ENCODE results near the gene ZNRF3.

The ZNRF3 gene

GRCh38 chr22:29088809-29089208 lies 205.4 kb downstream of the ZNRF3 start:
- H3K4me1 ChIP-seq (ENCODE audit: low read length), result no peaks in the 10 kb centered on the region
- H3K27ac ChIP-seq (ENCODE audit: low read length), result no peak overlapping the region
- no peak overlapping the region for H3K4me2 ChIP-seq (ENCODE audit: low read length)
- no peaks in the 10 kb centered on the region for H3K9me3 ChIP-seq (ENCODE audit: insufficient read depth, low read length)
- H3K36me3 ChIP-seq (replicated peaks; ENCODE audit: low read depth, low read length), result no peaks in the 10 kb centered on the region
- no peaks in the 10 kb centered on the region for H3K79me2 ChIP-seq (ENCODE audit: low read length)
- H3K27me3 ChIP-seq (ENCODE audit: low read depth, low read length), result peaks cover 27% of the 10 kb centered on the region
- H4K20me1 ChIP-seq (ENCODE audit: insufficient read depth, low read length), result no peaks in the 10 kb centered on the region
- no peak for TF ChIP-seq EZH2phosphoT487 (IDR thresholded peaks at IDR 0.05; ENCODE audit: low read depth)
- no peak for TF ChIP-seq CTCF (IDR thresholded peaks at IDR 0.05; ENCODE audit: low read depth, low read length)
- H2AFZ ChIP-seq (ENCODE audit: low read depth, low read length), result no peak overlapping the region
- H3K4me3 ChIP-seq (ENCODE audit: low read length), result no peak overlapping the region
- no peak overlapping the region for H3K9ac ChIP-seq (ENCODE audit: low read length)

GRCh38 chr22:29089507-29089906 lies 206.1 kb downstream of the ZNRF3 start:
- no peak for TF ChIP-seq CTCF (IDR thresholded peaks at IDR 0.05; ENCODE audit: low read depth, low read length)
- TF ChIP-seq EZH2phosphoT487 (IDR thresholded peaks at IDR 0.05; ENCODE audit: low read depth), result no peak
- Histone ChIP-seq H3K9me3 (ENCODE audit: insufficient read depth, low read length) (no peaks in the 10 kb centered on the region), H3K9ac (ENCODE audit: low read length) (no peak overlapping the region), H4K20me1 (ENCODE audit: insufficient read depth, low read length) (no peaks in the 10 kb centered on the region), H3K4me1 (ENCODE audit: low read length) (no peaks in the 10 kb centered on the region), H3K27me3 (ENCODE audit: low read depth, low read length) (peaks cover 27% of the 10 kb centered on the region), H3K79me2 (ENCODE audit: low read length) (no peaks in the 10 kb centered on the region), H3K4me3 (ENCODE audit: low read length) (no peak overlapping the region), H3K36me3 (replicated peaks; ENCODE audit: low read depth, low read length) (no peaks in the 10 kb centered on the region), H3K4me2 (ENCODE audit: low read length) (no peak overlapping the region), H3K27ac (ENCODE audit: low read length) (no peak overlapping the region), H2AFZ (ENCODE audit: low read depth, low read length) (no peak overlapping the region)

- Histone ChIP-seq H4K20me1 (ENCODE audit: insufficient read depth, low read length) (no peaks in the 10 kb centered on the region), H3K4me1 (ENCODE audit: low read length) (no peaks in the 10 kb centered on the region), H3K27ac (ENCODE audit: low read length) (no peak overlapping the region)
These were observed 206.7 kb downstream of the ZNRF3 start for GRCh38 chr22:29090039-29090438.

GRCh38 chr22:29092243-29092642 lies 208.9 kb downstream of the ZNRF3 start:
- Histone ChIP-seq H3K27me3 (ENCODE audit: low read depth, low read length) (peaks cover 24% of the 10 kb centered on the region), H3K4me2 (ENCODE audit: low read length) (no peak overlapping the region; the same call in 1 of the 2 replicates), H3K79me2 (ENCODE audit: low read length) (no peaks in the 10 kb centered on the region)

More at GRCh38 chr22:29090039-29090438, 206.7 kb downstream of the ZNRF3 start:
- no peak overlapping the region for H3K9ac ChIP-seq (ENCODE audit: low read length)
- TF ChIP-seq CTCF (IDR thresholded peaks at IDR 0.05; ENCODE audit: low read depth, low read length) (no peak), EZH2phosphoT487 (IDR thresholded peaks at IDR 0.05; ENCODE audit: low read depth) (no peak)
- peaks cover 27% of the 10 kb centered on the region for H3K27me3 ChIP-seq (ENCODE audit: low read depth, low read length)
- no peaks in the 10 kb centered on the region for H3K36me3 ChIP-seq (replicated peaks; ENCODE audit: low read depth, low read length)
- H3K4me3 ChIP-seq (ENCODE audit: low read length), result no peak overlapping the region
- H3K79me2 ChIP-seq (ENCODE audit: low read length), result no peaks in the 10 kb centered on the region
- H3K4me2 ChIP-seq (ENCODE audit: low read length), result no peak overlapping the region
- H2AFZ ChIP-seq (ENCODE audit: low read depth, low read length), result no peak overlapping the region
- no peaks in the 10 kb centered on the region for H3K9me3 ChIP-seq (ENCODE audit: insufficient read depth, low read length)

More at GRCh38 chr22:29092243-29092642, 208.9 kb downstream of the ZNRF3 start:
- Histone ChIP-seq H3K4me3 (ENCODE audit: low read length) (no peak overlapping the region), H3K4me1 (ENCODE audit: low read length) (no peaks in the 10 kb centered on the region), H3K9ac (ENCODE audit: low read length) (no peak overlapping the region), H3K36me3 (replicated peaks; ENCODE audit: low read depth, low read length) (no peaks in the 10 kb centered on the region), H3K9me3 (ENCODE audit: insufficient read depth, low read length) (no peaks in the 10 kb centered on the region), H2AFZ (ENCODE audit: low read depth, low read length) (no peak overlapping the region), H4K20me1 (ENCODE audit: insufficient read depth, low read length) (no peaks in the 10 kb centered on the region), H3K27ac (ENCODE audit: low read length) (no peak overlapping the region)
- TF ChIP-seq EZH2phosphoT487 (IDR thresholded peaks at IDR 0.05; ENCODE audit: low read depth), result no peak
- TF ChIP-seq CTCF (IDR thresholded peaks at IDR 0.05; ENCODE audit: low read depth, low read length), result no peak
